GDM1 (cell line): ENCODE measurements around the gene OR5AL1.
"Not testable (repeated sequence)": the region's sequence is repeated elsewhere in the genome, so short reads cannot be mapped to it uniquely, and the experiment has no call there.

ENCODE experiments used
- DNase-seq: peaks from one replicate; lab custom pipeline; 2025; lab: John Stamatoyannopoulos, UW

OR5AL1 gene

GRCh38 chr11:56412396-56412795 is at the start of gene OR5AL1:
TSS of gene OR5AL1 (plus strand) at chr11:56412696.
- no peak for DNase-seq

- no peak for DNase-seq
These were observed 37.2 kb upstream of the OR5AL1 start, which contains the start of gene OR8U1 for GRCh38 chr11:56375324-56375723. TSS of gene OR8U1 (plus strand) at chr11:56375624. CDS start at chr11:56375624, 0 bp downstream.

GRCh38 chr11:56380120-56380519 is 32.4 kb upstream of the OR5AL1 start:
- no peak for DNase-seq

- no peak for DNase-seq
These were observed 18.1 kb upstream of the OR5AL1 start for GRCh38 chr11:56394381-56394780.

GRCh38 chr11:56396047-56396446 is 16.4 kb upstream of the OR5AL1 start:
- DNase-seq: no peak

GRCh38 chr11:56401858-56402461 is 10.5 kb upstream of the OR5AL1 start:
- DNase-seq: not testable (repeated sequence)

- DNase-seq: no peak
These were observed 8.1 kb upstream of the OR5AL1 start for GRCh38 chr11:56404393-56404792.

GRCh38 chr11:56410801-56411200 is 1.7 kb upstream of the OR5AL1 start:
- no peak for DNase-seq

GRCh38 chr11:56453521-56453920 is 41.0 kb downstream of the OR5AL1 start:
- no peak for DNase-seq

- no peak for DNase-seq
These were observed 44.6 kb downstream of the OR5AL1 start for GRCh38 chr11:56457076-56457475.
